K562 (cell line): ENCODE data around the gene MCU. TPM values are rescaled to one million over a fixed set of nuclear protein-coding genes. Genes with fewer than 3 reads are reported as not detected.

Experiments used
- ATAC-seq: fragments of 200-7000 bp; cut with Tn5 transposase; 3 replicates; pipeline ENCODE4 v1.9.1; 2020; ENCODE audit warnings: moderate library complexity
- BruUV-seq: library from RNA; stranded (reverse); fragments of 400-500 nt; replicated peaks from 2 replicates; lab custom pipeline; 2021; lab: Mats Ljungman, UMichigan
- CTCF ChIA-PET: fragments of 300-600 bp; formaldehyde crosslinking; extraction: SDS; loops from one replicate; lab custom pipeline; 2021; ENCODE audit warnings: low intra/inter-chr PET ratio; lab: Yijun Ruan, JAX
- POLR2A ChIA-PET: fragments of 300-600, 350-650 bp; sonication (Branson Sonifier 250); formaldehyde crosslinking; extraction: SDS; loops from one replicate; lab custom pipeline; 2021; ENCODE audit warnings: antibody characterized with exemption, inconsistent platforms; lab: Yijun Ruan, JAX
- DNase-seq, 4 experiments: peaks; one replicate each; pipeline versions ENCODE4 v3.0.0 to v3.0.0-alpha.2; 2011 to 2018; ENCODE audit warnings: low spot score in 3 of 4, mixed read lengths in 3 of 4; ENCODE audit errors: extremely low read depth in 1 of 4
- FAIRE-seq: peaks from 2 replicates; lab custom pipeline; 2011; peaks lifted over from hg19 to GRCh38; lab: Jason Lieb, UNC
- H2AFZ ChIP-seq: 2 replicates; pipeline ENCODE4 v1.6.0; 2011; ENCODE audit warnings: low read depth, low read length, control low read depth, inconsistent platforms
- H3K27ac ChIP-seq: fragments of 200-600 bp; 3 replicates; pipeline ENCODE4 v1.8.0; 2011; ENCODE audit warnings: low read depth, mild to moderate bottlenecking, control low read depth, inconsistent platforms, low read length, moderate library complexity, mixed read lengths; ENCODE audit errors: extremely low read depth
- H3K27me3 ChIP-seq, 2 experiments: fragments of 300-600 bp in 1 of 2; 2 replicates in 1 of 2; 3 replicates in 1 of 2; pipeline versions ENCODE4 v1.6.0 to v1.8.0; 2011; ENCODE audit warnings: inconsistent platforms in 2 of 2, low read length in 2 of 2, mild to moderate bottlenecking in 1 of 2, mixed read lengths in 1 of 2, moderate library complexity in 1 of 2; ENCODE audit not compliant: control insufficient read depth in 2 of 2, insufficient read depth in 2 of 2
- H3K36me3 ChIP-seq: fragments of 300-600 bp; 3 replicates; pipeline ENCODE4 v1.8.0; 2011; ENCODE audit warnings: mild to moderate bottlenecking, low read length, inconsistent platforms; ENCODE audit not compliant: control insufficient read depth, insufficient read depth
- H3K4me1 ChIP-seq, 2 experiments: fragments of 200-600 bp in 1 of 2; replicated peaks in 1 of 2; 2 replicates in 1 of 2; 3 replicates in 1 of 2; pipeline versions ENCODE4 v1.5.1 to v1.8.0; 2011; ENCODE audit warnings: inconsistent platforms in 2 of 2, low read length in 2 of 2, mild to moderate bottlenecking in 1 of 2, mixed read lengths in 1 of 2, moderate library complexity in 1 of 2; ENCODE audit not compliant: control insufficient read depth in 2 of 2, insufficient read depth in 2 of 2
- H3K4me2 ChIP-seq: 2 replicates; pipeline ENCODE4 v1.6.1; 2011; ENCODE audit warnings: low read length, control low read depth, inconsistent platforms, mixed read lengths; ENCODE audit not compliant: insufficient read depth
- H3K4me3 ChIP-seq: fragments of 200-600 bp; sonication (generic), shearing (Covaris generic); 2 replicates; pipeline ENCODE4 v1.5.1; 2016; ENCODE audit warnings: control low read depth, inconsistent platforms
- H3K79me2 ChIP-seq: fragments of 200-600 bp; 3 replicates; pipeline ENCODE4 v1.8.0; 2011; ENCODE audit warnings: low read length, inconsistent platforms; ENCODE audit not compliant: control insufficient read depth, insufficient read depth
- H3K9ac ChIP-seq, 2 experiments: 2 replicates each; pipeline versions ENCODE4 v1.6.0 to v1.6.1; 2011; ENCODE audit warnings: low read depth in 2 of 2, low read length in 2 of 2, control low read depth in 1 of 2, inconsistent platforms in 1 of 2, mild to moderate bottlenecking in 1 of 2, mixed read lengths in 1 of 2; ENCODE audit not compliant: insufficient read depth in 1 of 2
- H3K9me1 ChIP-seq: one replicate; pipeline ENCODE4 v1.6.0; 2011; ENCODE audit warnings: inconsistent platforms, mild to moderate bottlenecking, low read length, moderate library complexity; ENCODE audit not compliant: control insufficient read depth, insufficient read depth
- H3K9me3 ChIP-seq: replicated peaks from 2 replicates; pipeline ENCODE4 v1.5.1; 2011; ENCODE audit warnings: low read depth, low read length, inconsistent platforms; ENCODE audit not compliant: control insufficient read depth, insufficient read depth
- H4K20me1 ChIP-seq: replicated peaks from 2 replicates; pipeline ENCODE4 v1.6.1; 2011; ENCODE audit warnings: low read length, inconsistent platforms, mixed read lengths; ENCODE audit not compliant: control insufficient read depth, insufficient read depth
- ELF4 ChIP-seq: fragments of 450-650 bp; formaldehyde crosslinking; IDR thresholded peaks from 2 replicates; pipeline ENCODE4 v1.4.0; 2022; ENCODE audit warnings: missing genetic modification characterization
- IRF9 ChIP-seq: fragments of 450-650 bp; IDR thresholded peaks from 2 replicates; pipeline ENCODE4 v1.6.1; 2016; ENCODE audit warnings: missing biosample characterization, missing genetic modification characterization
- LEF1 ChIP-seq: fragments of 450-650 bp; IDR thresholded peaks from 2 replicates; pipeline ENCODE4 v1.6.1; 2016; ENCODE audit warnings: mild to moderate bottlenecking
- TGIF2 ChIP-seq: sonication (generic); formaldehyde crosslinking; IDR thresholded peaks from 2 replicates; pipeline ENCODE4 v1.8.1; 2022; ENCODE audit warnings: mild to moderate bottlenecking, missing genetic modification reagents, moderate library complexity
- ZBED1 ChIP-seq: IDR thresholded peaks from 2 replicates; pipeline ENCODE4 v1.6.1; 2014
- ZNF134 ChIP-seq: fragments of 250-450 bp; sonication (Bioruptor Pico); conservative IDR thresholded peaks from 2 replicates; pipeline ENCODE4 v1.4.0; 2020
- ZNF318 ChIP-seq, 2 experiments: fragments of 450-650 bp; IDR thresholded peaks; 2 replicates each; pipeline ENCODE4 v1.6.1; 2016; ENCODE audit warnings: mild to moderate bottlenecking in 2 of 2, borderline replicate concordance in 1 of 2, low read depth in 1 of 2, moderate library complexity in 1 of 2
- ZNF780A ChIP-seq: fragments of 250-450 bp; sonication (Bioruptor Pico); IDR thresholded peaks from 2 replicates; pipeline ENCODE4 v1.5.0; 2021; ENCODE audit warnings: mild to moderate bottlenecking
- ZSCAN29 ChIP-seq: fragments of 450-650 bp; IDR thresholded peaks from 2 replicates; pipeline ENCODE4 v1.6.1; 2017
- WGBS: fragments of 100-300 bp; shearing (Covaris generic); methylation state at CpG from one replicate; pipeline ENCODE4 v1.1.6; 2016; ENCODE audit warnings: low coverage, mixed read lengths; ENCODE audit not compliant: insufficient coverage; ENCODE audit errors: missing lambda C conversion rate; 5-methylcytosine and 5-hydroxymethylcytosine counted together
- in situ Hi-C: fragments of 300-500 bp; cut with MboI; formaldehyde crosslinking; loops from 4 replicates; pipeline ENCODE4 v1.15.0; 2018; ENCODE audit warnings: inconsistent platforms, mixed read lengths
- intact Hi-C: fragments of 100-400 bp; cut with micrococcal nuclease; formaldehyde crosslinking; loops from 2 replicates; pipeline ENCODE4 v1.14.2; 2022
- polyA plus RNA-seq, 8 experiments: library from polyadenylated mRNA; depleted of rRNA in 4 of 8; stranded (reverse) in 5 of 8; unstranded in 3 of 8; fragments of >200 nt; fragmentation: Nextera tagmentation in 2 of 8; fragmentation: Illumina TruSeq in 1 of 8; extraction: Ambion mirVana in 2 of 8; extraction: Trizol in 1 of 8; gene quantifications; 2 replicates each; pipeline versions ENCODE4 v1.2.1 to v1.2.3, GENCODE V29; 2011 to 2014; ENCODE audit warnings: inconsistent platforms in 1 of 8, missing spikeins in 1 of 8
- total RNA-seq, 7 experiments: library from RNA; depleted of rRNA in 6 of 7; stranded (reverse); fragments of >200 nt in 6 of 7; fragmentation: Illumina TruSeq in 2 of 7; extraction: Trizol in 2 of 7; gene quantifications; 2 replicates each; pipeline versions ENCODE4 v1.2.1 to v1.2.3, GENCODE V29; 2011 to 2021; ENCODE audit warnings: low replicate concordance in 1 of 7

Gene MCU
- total and polyA plus RNA-seq, 9 of the 15 experiments (the other 6 are each of a cell fraction or from before 2014, with no cell fraction given): 8.2 to 88.8 (median 21.3) TPM

- ATAC-seq: no peak
- Histone ChIP-seq H3K9me3 (no peaks in the 10 kb centered on the region), H3K9me1 (no peaks in the 10 kb centered on the region), H2AFZ (0 out of 2 replicates have a peak overlapping the region, but pooled peaks have one; percentile 37), H3K4me3 (no peak overlapping the region), H3K9ac (no peak overlapping the region), H3K4me2 (no peak overlapping the region), H3K36me3 (no peaks in the 10 kb centered on the region), H4K20me1 (0 out of 2 replicates have a peak, but pooled peaks cover 2% of the 10 kb centered on the region), H3K27ac (peak overlapping the region; percentile 60; the same call in 1 of the 3 replicates), H3K27me3 (no peaks in the 10 kb centered on the region), H3K79me2 (no peaks in the 10 kb centered on the region), H3K4me1 (peaks cover 2 to 9% of the 10 kb centered on the region in 2 experiments; a peak in 2 of 5 replicates)
- in situ Hi-C loops: no loop called here
- no peak for FAIRE-seq
- intact Hi-C loops: no loop called here
- WGBS: 67% methylated on average over 1 of the region's 1 CpG
- DNase-seq: no peak
- TF ChIP-seq ZNF134 (CRISPR knock-in tag): no peak
- TF ChIP-seq ZNF318 (IDR thresholded peaks at IDR 0.05; ENCODE audit: borderline replicate concordance in 1 of 2, low read depth in 1 of 2): no peak
- TF ChIP-seq ELF4: no peak
- no peak for TF ChIP-seq ZSCAN29
- TF ChIP-seq ZNF780A: no peak
- TF ChIP-seq ZBED1: no peak
- TF ChIP-seq TGIF2 (CRISPR knock-in tag): no peak
- no peak for TF ChIP-seq IRF9 (tag)
- no peak for TF ChIP-seq LEF1
- no TSS peak for BruUV-seq
- ChIA-PET POLR2A (interaction anchor here (1.0 kb wide), 1 partner anchor 9 kb away, joined by 5 read pairs; no protein-coding TSS in a partner anchor), CTCF (no interaction called here)
Observed at GRCh38 chr10:72793752-72794151, 101.8 kb downstream of the MCU start.
